Raji (cell line): ENCODE data around the gene BRK1.

ENCODE experiments used
- POLR2A ChIP-seq: IDR thresholded peaks from 2 replicates; pipeline ENCODE4 v1.6.1; 2011; ENCODE audit warnings: low read depth, low read length, control low read depth; ENCODE audit not compliant: insufficient read depth

BRK1 gene

DNA sequence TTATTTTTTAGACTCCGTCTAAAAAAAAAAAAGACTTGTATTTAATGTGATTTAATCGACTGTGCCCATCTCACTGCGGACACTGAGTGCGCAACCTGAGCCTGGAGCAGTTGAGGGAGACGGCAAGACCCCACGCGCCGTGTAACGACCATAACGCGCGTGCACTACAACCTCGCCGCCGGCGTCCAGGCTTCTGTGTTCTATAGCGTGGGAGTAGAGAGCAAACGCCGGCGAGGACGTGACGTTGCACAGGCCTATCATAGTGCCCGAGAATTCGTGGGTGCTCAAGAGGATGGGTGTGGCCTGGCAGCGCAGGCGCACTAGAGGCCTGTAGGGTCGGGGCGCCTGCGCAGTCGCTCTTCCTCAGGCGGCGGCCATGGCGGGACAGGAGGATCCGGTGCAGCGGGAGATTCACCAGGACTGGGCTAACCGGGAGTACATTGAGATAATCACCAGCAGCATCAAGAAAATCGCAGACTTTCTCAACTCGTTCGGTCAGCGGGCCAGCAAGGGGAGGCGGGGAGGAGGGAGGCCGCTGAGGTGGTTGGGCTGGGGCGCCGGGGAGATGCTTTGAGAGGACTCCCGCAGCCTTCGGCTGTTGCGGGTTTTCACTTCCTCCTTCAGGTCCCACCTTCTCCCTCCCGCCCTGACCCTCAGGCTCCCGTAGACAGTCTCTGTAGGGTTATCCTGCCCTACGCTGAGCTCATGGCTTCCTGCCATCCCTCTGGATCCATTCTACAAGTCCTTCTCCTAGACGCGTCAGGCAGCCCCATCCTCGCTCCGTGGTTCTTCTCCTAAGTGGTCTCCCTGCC is at the start of gene BRK1:
Gene BRK1, plus strand, starts transcription at position 350 of the 812 bp plus-strand sequence. Its CDS starts 27 bp downstream, at position 377.
- peak; percentile 99 for TF ChIP-seq POLR2A

DNA sequence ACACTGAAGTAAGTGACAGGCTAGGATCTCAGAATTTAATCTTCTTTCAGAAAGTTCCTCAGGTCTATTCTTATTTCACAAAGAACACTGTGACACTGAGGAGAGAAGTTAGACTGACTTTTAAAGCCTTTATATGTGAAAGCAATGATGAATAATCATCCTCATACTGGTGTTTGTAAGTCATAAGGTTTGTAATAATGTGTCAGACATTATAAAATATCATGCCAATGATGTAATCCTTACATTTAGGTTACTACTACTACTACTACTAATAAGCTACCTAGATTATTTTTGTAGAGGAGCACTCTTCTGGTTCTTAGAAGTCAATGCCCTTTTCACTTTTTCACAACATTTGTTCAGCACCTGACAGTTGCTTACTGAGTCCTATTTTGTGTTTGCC is 40.8 kb upstream of the BRK1 start:
- no peak for TF ChIP-seq POLR2A

DNA sequence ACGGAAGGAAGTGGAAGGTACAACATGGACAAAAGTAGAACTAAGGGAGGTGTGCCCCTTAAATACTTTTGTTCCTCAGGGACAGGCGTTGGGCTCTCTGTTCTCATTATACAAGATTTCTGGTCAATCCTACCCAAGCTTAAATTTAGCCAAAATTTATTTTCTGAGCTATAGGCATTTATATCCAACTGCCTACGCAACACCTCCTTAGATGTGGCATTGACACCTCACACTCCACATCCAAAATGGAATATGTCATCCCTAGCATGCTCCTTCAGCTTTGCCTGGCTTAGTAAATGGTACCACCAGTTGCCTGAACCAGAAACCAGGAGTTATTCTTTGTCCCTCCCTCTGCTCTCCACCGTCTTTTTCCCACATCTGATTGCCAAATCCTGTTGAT is 33.6 kb upstream of the BRK1 start:
- no peak for TF ChIP-seq POLR2A

DNA sequence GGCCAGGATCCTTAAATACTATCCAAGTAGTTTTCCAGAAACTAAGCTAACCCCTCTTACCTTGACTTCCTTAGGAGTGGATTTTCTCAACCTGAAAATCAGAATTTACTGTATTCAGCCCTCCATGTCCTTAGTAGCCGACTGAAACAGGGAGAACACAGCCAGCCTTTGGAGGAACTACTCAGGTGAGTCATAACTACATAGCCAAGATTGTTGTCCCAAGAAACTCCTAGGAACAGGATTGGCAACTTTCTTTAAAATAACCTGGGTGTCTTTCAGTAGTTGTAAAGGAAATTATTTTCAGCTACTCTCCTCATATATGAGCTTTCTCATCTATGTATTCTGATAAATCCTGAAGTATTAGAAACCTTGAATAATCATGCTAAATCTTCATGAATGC is 29.7 kb upstream of the BRK1 start:
- no peak for TF ChIP-seq POLR2A

DNA sequence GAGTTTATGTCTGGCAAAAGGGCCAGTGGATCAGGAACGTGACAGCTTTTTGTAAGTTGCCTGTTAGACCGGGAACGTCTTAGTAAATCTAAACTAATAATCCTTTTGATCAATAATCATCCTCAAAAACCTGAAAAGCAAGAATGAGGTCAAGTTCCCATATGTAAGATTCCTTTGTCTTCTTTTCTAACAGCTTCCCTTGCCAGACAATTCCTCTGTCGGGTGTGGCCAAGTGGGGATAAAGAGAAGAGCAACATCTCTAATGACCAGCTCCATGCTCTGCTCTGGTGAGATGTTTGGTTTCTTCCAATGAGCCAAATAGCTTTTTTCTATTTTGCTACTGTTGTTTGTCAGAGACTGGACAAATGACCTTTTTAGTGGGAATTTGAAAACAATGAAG is 27.2 kb upstream of the BRK1 start:
- TF ChIP-seq POLR2A = no peak

DNA sequence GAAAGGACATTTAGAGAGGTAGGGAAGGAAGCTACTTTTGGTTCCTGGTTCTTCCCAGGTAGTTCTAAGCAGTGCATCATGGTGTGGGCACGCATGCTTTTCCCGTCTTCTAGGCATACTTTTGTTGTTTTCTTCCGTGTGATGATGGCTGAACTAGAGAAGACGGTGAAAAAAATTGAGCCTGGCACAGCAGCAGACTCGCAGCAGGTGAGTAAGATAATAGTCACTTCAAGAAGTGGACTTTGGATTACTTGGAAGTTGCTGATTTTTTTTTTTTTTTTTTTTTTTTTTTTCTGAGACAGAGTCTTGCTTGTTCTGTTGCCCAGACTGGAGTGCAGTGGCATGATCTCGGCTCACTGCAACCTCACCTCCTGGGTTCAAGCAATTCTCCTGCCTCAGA is 25.3 kb upstream of the BRK1 start:
- no peak for TF ChIP-seq POLR2A

DNA sequence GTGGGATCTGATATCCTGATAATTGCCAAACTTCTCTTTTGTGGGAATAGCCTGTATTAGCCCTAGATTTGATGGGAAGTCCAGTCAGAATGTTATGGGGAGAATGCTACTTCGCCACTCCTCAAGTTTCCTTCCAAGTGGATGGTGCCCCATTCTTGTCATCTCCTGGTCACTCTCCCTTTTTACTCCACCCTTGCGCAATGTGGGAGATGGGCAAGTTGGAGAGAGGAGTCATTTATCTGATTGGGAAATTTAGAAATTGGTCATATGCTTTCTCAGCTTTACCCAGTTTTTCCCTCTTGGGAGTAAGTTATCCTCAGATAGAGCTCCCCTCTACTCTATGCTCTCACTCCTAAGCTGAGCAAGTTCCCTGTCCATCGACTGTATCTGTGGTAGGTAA is 21.8 kb upstream of the BRK1 start:
- TF ChIP-seq POLR2A = no peak

DNA sequence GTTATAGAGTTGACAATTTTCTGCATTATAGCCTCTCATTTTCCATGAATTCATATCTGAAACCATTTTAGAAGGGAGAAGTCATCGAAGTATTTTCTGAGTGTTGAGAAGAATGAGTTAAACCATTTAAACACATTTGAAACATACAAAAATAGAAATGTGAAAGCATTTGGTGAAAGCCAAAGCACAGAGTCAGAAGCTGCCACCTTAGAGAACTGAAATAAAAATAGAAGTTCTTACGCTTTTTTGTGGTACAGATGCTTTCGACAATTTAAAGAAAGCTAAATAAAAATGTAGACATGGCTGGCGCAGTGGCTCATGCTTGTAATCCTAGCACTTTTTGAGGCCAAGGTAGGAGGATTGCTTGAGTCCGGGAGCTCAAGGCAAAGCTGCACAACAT is 16.4 kb upstream of the BRK1 start:
- TF ChIP-seq POLR2A = no peak

DNA sequence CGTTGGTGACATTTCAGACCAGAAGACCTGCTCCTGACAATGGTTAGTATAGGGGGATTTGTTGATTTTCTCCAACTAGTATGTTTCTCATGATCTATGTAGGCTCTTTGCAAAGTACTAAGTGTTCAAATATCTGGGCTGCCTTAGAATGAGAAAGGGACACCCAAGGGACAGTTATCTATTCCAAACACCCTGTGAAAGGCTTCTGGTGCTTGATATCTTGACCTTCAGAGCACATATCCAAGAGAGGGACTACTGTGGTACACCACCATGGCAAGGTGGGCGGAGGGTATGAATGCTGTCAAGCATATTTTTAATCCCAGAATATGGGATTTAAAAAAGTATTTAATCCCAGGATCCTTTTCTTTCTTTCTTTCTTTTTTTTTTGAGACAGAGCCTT is 8.6 kb upstream of the BRK1 start:
- no peak for TF ChIP-seq POLR2A

DNA sequence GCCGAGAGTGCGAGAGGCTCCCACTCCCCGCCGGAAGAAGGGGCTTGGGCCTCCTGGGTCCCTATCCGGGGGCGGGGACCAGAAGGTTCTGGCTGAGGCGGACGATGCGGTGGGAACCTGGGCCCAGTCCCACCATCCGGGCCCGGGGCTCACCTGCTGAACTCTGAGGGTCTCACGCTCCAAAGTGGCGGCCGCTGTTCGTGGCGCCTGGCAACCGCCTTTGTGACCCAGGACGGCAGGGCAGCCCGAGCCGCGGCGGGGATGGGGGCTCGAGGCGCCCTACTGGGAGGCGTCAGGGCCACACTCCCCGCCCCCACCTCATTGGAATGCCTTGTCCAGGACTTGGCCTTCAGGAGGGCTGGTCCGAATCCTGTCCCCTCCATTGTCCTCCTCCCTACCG is 7.4 kb upstream of the BRK1 start, which contains the start of gene FANCD2OS:
Gene FANCD2OS, minus strand, starts transcription at position 165 of the 400 bp plus-strand sequence. CDS start 3,481 bp downstream, outside the sequence.
- no peak for TF ChIP-seq POLR2A

DNA sequence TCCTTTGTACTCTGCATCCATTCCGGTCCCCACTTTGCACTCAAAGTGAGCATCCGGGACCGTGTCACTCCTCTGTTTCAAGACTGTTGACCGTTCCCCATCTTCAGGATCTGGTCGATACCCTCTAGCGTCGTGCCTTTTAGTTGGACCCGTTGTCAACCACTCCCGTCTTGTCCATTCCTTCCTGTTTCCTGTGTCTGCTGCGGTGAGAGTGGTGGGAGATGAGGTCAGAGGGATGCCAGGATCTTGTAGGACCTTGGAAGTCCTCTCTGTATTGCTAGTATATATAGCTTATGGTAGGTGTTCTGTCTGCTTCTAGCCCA is 624 bp downstream of the BRK1 start:
- TF ChIP-seq POLR2A = no peak

DNA sequence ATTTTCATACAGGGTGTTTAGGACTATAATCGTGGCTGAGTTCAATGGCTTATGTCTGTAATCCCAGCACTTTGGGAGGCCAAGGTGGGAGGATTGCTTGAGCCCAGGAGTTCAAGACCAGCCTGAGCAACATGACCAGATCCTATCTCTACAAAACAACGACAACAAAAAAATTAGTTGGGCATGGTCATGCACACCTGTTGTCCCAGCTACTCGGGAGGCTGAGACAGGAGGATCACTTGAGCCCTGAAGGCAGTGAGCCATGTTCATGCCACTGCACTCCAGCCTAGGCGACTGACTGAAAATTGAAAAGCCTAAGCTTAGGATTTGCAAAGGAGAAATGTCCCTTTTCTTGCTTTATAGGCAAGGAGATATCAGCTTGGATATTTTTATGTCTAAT is 1.5 kb downstream of the BRK1 start:
- TF ChIP-seq POLR2A = no peak

DNA sequence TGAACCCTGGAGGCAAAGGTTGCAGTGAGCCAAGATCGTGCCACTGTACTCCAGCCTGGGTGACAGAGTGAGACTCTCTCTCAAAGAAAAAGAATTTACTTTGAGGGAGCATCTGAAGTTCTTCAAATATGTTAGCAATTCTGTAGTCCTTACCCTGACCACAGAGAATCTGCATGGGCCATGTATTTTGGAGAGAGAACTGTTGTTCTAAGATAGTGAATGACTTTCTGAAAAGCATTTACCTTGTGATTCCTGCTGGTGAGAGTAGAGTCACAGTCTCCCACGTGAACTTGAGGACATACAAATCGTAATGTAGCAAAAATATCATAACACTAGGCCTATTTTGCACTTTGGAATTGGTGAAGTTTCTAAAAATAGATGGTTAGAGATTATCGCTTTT is 3.9 kb downstream of the BRK1 start:
- TF ChIP-seq POLR2A = no peak

DNA sequence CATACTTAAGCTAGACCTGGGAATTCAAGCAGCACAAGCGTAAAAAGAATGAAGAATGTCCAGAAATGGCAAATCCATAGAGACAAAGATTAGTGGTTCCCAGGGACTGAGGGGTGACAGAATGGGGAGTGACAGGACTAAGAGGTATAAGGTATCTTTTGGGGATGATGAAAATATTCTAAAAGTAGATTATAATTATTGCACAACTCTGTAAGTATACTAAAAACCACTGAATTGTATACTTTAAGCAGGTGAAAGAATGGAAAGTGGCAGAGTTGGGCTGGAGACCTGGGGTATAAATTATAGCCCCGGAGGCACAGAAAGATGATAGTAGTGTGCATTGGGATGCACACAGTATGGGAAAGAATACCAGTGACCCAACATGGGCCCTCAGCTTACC is 5.6 kb downstream of the BRK1 start:
- TF ChIP-seq POLR2A = no peak

DNA sequence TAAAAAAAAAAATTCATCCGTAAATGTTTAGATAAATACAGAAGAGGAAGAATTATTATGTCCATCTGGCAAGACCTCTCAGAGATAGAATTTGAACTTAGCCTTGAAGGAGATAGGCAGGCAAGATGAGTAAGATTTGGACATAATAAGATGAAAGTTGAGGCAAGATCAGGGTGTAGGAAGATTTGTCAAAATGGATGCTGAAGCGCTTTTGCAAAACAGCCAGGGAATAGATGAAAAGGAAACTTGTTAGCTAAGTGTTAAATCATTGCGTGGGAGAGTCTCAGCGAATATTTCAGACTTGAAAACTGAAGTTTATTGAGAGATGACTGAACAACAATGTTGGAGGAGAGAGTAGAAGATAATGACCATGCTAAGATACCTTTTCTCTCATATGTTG is 7.2 kb downstream of the BRK1 start:
- TF ChIP-seq POLR2A = no peak

DNA sequence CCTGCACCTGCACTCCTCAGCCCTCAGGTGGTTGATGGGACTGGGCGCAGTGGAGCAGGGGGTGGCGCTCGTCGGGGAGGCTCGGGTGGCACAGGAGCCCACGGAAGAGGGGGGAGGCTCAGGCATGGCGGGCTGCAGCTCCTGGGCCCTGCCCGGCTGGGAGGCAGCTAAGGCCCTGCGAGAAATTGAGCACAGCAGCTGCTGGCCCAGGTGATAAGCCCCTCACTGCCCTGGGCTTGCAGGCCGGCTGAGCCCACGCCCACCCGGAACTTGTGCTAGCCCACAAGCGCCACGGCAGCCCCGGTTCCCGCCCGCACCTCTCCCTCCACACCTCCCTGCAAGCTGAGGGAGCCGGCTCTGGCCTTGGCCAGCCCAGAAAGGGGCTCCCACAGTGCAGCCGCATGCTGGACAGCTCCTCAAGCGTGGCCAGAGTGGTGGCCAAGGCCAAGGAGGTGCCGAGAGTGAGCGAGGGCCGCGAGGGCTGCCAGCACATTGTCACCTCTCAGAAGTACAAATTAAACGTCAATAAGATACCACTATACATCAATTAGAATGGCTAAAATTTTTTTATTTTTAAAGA is 21.0 kb downstream of the BRK1 start:
- TF ChIP-seq POLR2A = no peak

DNA sequence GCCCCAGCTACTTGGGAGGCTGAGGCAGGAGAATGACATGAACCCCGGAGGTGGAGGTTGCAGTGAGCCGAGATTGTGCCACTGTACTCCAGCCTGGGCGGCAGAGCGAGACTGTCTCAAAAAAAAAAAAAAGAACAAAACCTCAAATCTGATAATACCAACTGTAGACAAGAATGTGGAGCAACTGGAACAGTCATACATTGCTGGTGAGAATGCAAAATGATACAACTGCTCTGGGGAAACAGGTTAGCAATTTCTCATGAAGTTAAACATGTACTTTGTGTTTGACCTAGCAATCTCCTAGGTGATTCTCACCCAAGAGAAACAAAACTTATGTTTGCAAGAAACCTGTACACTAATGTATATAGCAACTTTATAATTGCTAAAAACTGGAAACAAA is 21.7 kb downstream of the BRK1 start:
- TF ChIP-seq POLR2A = no peak
